Adrenal gland (tissue), 5 donors: ENCODE results near the gene RHOG.

ENCODE experiments used
- CTCF ChIP-seq, 6 experiments: fragments of 450-650 bp in 4 of 6; fragments of 200-600 bp in 2 of 6; sonication (generic) in 1 of 6; IDR thresholded peaks; 1 replicate in 5 of 6; 2 replicates in 1 of 6; pipeline versions ENCODE4 v1.5.1 to v1.8.0; 2016 to 2021; ENCODE audit warnings: antibody characterized with exemption in 6 of 6, mild to moderate bottlenecking in 2 of 6, moderate library complexity in 1 of 6
- POLR2A ChIP-seq, 2 donors: fragments of 450-650 bp; IDR thresholded peaks; one replicate each; pipeline ENCODE4 v1.6.1; 2017; ENCODE audit warnings: antibody characterized with exemption in 2 of 2, mild to moderate bottlenecking in 2 of 2, moderate library complexity in 1 of 2
- donor health status: DM: no; HTN: no; CAD: no.

GRCh38 chr11:3856856-3857553 is 16.2 kb upstream of the RHOG start:
- TF ChIP-seq POLR2A (IDR thresholded peaks at IDR 0.05) = no peak
- no peak for TF ChIP-seq CTCF (IDR thresholded peaks at IDR 0.05)
